ENCODE results near the gene NR1H2. TPM values are rescaled to one million over a fixed set of nuclear protein-coding genes. Genes with fewer than 3 reads are reported as not detected.
A peak's percentile ranks its signal among the peaks of the same experiment; 100 is the strongest.
"Not testable (repeated sequence)": the region's sequence is repeated elsewhere in the genome, so short reads cannot be mapped to it uniquely, and the experiment has no call there.

The NR1H2 gene
- total RNA-seq, 1 donor from 2014 or later = 29.1 TPM

DNA sequence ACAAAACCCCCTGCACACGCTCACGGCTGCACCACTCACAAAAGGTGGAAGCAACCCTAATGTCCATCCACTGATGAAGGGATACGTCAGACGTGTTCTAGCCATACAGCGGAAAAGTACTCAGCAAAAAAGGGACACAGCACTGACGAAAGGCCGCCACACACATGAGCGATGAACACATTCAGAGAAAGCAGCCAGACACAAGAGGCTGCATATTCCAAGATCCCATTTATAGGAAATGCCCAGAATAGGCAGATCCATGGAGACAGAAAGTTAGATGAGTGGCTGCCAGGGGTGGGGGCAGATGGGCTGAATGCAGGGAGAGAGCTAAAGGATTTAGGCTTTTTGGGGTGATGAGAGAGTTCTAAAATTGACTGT lies 11.6 kb downstream of the NR1H2 start:
- Mint-ChIP-seq H3K27me3 (no peaks in the 10 kb centered on the region), H3K9me3 (ENCODE audit: low read depth) (no peaks in the 10 kb centered on the region), H3K4me1 (ENCODE audit: low read depth) (peaks cover 19% of the 10 kb centered on the region), H3K4me3 (ENCODE audit: low read depth) (no peak overlapping the region), H3K36me3 (ENCODE audit: insufficient read depth) (peaks cover 18% of the 10 kb centered on the region), H3K27ac (no peak overlapping the region)
- TF ChIP-seq, protein P1, sequence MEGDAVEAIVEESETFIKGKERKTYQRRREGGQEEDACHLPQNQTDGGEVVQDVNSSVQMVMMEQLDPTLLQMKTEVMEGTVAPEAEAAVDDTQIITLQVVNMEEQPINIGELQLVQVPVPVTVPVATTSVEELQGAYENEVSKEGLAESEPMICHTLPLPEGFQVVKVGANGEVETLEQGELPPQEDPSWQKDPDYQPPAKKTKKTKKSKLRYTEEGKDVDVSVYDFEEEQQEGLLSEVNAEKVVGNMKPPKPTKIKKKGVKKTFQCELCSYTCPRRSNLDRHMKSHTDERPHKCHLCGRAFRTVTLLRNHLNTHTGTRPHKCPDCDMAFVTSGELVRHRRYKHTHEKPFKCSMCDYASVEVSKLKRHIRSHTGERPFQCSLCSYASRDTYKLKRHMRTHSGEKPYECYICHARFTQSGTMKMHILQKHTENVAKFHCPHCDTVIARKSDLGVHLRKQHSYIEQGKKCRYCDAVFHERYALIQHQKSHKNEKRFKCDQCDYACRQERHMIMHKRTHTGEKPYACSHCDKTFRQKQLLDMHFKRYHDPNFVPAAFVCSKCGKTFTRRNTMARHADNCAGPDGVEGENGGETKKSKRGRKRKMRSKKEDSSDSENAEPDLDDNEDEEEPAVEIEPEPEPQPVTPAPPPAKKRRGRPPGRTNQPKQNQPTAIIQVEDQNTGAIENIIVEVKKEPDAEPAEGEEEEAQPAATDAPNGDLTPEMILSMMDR (IDR thresholded peaks at IDR 0.05; ENCODE audit: unreplicated experiment) = no peak
- no peak for DNase-seq (ENCODE audit: low spot score, unreplicated experiment)

GRCh38 chr19:50390295-50390694 lies 14.0 kb downstream of the NR1H2 start:
- not testable (repeated sequence) for H3K4me1 Mint-ChIP-seq (ENCODE audit: low read depth); H3K27me3 Mint-ChIP-seq
- peaks cover 29% of the 10 kb centered on the region for H3K36me3 Mint-ChIP-seq (ENCODE audit: insufficient read depth)

DNA sequence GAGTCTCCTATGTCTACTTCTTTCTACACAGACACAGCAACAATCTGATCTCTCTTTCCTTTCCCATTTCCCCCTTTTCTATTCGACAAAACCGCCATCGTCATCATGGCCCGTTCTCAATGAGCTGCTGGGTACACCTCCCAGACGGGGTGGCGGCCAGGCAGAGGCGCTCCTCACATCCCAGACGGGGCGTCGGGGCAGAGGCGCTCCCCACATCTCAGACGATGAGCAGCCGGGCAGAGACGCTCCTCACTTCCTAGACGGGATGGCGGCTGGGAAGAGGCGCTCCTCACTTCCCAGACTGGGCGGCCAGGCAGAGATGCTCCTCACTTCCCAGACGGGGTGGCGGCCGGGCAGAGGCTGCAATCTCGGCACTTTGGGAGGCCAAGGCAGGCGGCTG lies 14.7 kb downstream of the NR1H2 start:
- H3K9me3 Mint-ChIP-seq (ENCODE audit: low read depth); H3K4me1 Mint-ChIP-seq (ENCODE audit: low read depth); H3K4me3 Mint-ChIP-seq (ENCODE audit: low read depth); DNase-seq (ENCODE audit: low spot score, unreplicated experiment); H3K27me3 Mint-ChIP-seq: not testable (repeated sequence)
- Mint-ChIP-seq H3K36me3 (ENCODE audit: insufficient read depth) (peaks cover 31% of the 10 kb centered on the region), H3K27ac (peak overlapping the region; percentile 69)

More at GRCh38 chr19:50390295-50390694, 14.0 kb downstream of the NR1H2 start:
- H3K9me3 Mint-ChIP-seq (ENCODE audit: low read depth); DNase-seq (ENCODE audit: low spot score, unreplicated experiment); H3K27ac Mint-ChIP-seq; H3K4me3 Mint-ChIP-seq (ENCODE audit: low read depth): not testable (repeated sequence)

GRCh38 chr19:50392759-50393158 lies 16.5 kb downstream of the NR1H2 start:
- Mint-ChIP-seq H3K9me3 (ENCODE audit: low read depth) (no peaks in the 10 kb centered on the region), H3K36me3 (ENCODE audit: insufficient read depth) (peaks cover 29% of the 10 kb centered on the region), H3K27me3 (no peaks in the 10 kb centered on the region), H3K4me1 (ENCODE audit: low read depth) (no peaks in the 10 kb centered on the region), H3K27ac (no peak overlapping the region), H3K4me3 (ENCODE audit: low read depth) (no peak overlapping the region)
- DNase-seq (ENCODE audit: low spot score, unreplicated experiment) = no peak
- TF ChIP-seq, protein P1 (IDR thresholded peaks at IDR 0.05; ENCODE audit: unreplicated experiment) = no peak

DNA sequence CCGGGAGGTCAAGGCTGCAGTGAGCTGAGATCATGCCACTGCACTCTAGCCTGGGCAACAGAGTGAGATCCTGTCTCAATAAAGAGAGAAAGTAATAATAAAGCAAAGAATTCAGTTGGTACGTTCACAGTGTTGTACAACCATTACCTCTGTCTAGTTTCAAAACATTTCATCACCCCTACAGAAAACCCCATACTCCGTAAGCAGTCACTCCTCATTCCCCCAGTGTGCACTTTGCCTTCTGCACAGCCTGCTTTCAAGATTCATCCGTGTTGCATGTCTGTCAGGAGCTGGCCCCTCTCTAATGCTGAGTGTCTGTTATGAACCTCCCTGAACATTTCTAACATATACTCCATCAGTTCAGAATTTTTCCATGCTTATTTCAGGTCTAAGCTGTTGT lies 17.3 kb downstream of the NR1H2 start:
- Mint-ChIP-seq H3K36me3 (ENCODE audit: insufficient read depth) (peaks cover 29% of the 10 kb centered on the region), H3K4me1 (ENCODE audit: low read depth) (no peaks in the 10 kb centered on the region), H3K27ac (no peak overlapping the region), H3K9me3 (ENCODE audit: low read depth) (no peaks in the 10 kb centered on the region), H3K4me3 (ENCODE audit: low read depth) (no peak overlapping the region), H3K27me3 (no peaks in the 10 kb centered on the region)
- TF ChIP-seq, protein P1 (IDR thresholded peaks at IDR 0.05; ENCODE audit: unreplicated experiment) = no peak
- no peak for DNase-seq (ENCODE audit: low spot score, unreplicated experiment)

- H3K9me3 Mint-ChIP-seq (ENCODE audit: low read depth) = no peaks in the 10 kb centered on the region
- H3K27ac Mint-ChIP-seq = no peak overlapping the region
- H3K36me3 Mint-ChIP-seq (ENCODE audit: insufficient read depth) = peaks cover 29% of the 10 kb centered on the region
- no peak overlapping the region for H3K4me3 Mint-ChIP-seq (ENCODE audit: low read depth)
- no peaks in the 10 kb centered on the region for H3K27me3 Mint-ChIP-seq
- TF ChIP-seq, protein P1 (IDR thresholded peaks at IDR 0.05; ENCODE audit: unreplicated experiment) = no peak
- DNase-seq (ENCODE audit: low spot score, unreplicated experiment) = no peak
- H3K4me1 Mint-ChIP-seq (ENCODE audit: low read depth) = no peaks in the 10 kb centered on the region
Observed at GRCh38 chr19:50394017-50394416, 17.8 kb downstream of the NR1H2 start.
